ENCODE measurements around the gene STIM1.

DNA sequence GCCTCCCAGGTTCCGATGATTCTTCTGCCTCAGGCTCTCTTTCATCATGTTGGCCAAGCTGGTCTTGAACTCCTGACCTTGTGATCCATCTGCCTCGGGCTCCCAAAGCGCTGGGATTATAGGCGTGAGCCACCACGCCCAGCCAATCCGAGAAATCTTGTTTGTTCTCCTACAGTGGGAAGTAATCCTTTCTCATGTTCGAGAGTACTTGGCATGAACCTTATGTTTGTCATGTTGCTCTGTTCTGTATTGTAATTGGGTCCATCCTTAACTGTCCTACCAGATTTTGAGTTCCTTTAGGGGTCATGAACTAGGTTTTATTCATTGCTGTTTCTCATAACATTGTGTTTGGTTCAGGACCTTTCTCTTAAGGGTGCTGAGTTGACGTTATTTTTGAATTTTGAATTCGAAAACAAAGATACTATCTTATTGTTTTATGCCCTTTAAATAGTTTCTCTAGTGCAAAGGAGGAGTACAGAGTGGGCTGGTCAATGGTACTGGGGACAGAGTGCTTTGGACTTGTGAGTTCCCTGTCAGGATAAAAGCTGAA, 125.7 kb downstream of the STIM1 start:
- TF ChIP-seq ETV6 (conservative IDR thresholded peaks at IDR 0.05 in 1 of 2, IDR thresholded peaks at IDR 0.05 in 1 of 2; ENCODE audit: borderline replicate concordance in 1 of 2, low read depth in 1 of 2) (no peak), NRF1 (conservative IDR thresholded peaks at IDR 0.05; ENCODE audit: low read depth, low read length) (no peak), E2F4 (IDR thresholded peaks at IDR 0.05; ENCODE audit: low read depth, low read length) (no peak), CREM (IDR thresholded peaks at IDR 0.05; ENCODE audit: low read depth) (no peak), POLR2A (IDR thresholded peaks at IDR 0.05; ENCODE audit: low read depth, low read length) (no peak), ZNF207 (IDR thresholded peaks at IDR 0.05; ENCODE audit: borderline replicate concordance) (no peak), SUZ12 (IDR thresholded peaks at IDR 0.05; ENCODE audit: unreplicated experiment) (no peak)
- TF ChIP-seq, protein P1, sequence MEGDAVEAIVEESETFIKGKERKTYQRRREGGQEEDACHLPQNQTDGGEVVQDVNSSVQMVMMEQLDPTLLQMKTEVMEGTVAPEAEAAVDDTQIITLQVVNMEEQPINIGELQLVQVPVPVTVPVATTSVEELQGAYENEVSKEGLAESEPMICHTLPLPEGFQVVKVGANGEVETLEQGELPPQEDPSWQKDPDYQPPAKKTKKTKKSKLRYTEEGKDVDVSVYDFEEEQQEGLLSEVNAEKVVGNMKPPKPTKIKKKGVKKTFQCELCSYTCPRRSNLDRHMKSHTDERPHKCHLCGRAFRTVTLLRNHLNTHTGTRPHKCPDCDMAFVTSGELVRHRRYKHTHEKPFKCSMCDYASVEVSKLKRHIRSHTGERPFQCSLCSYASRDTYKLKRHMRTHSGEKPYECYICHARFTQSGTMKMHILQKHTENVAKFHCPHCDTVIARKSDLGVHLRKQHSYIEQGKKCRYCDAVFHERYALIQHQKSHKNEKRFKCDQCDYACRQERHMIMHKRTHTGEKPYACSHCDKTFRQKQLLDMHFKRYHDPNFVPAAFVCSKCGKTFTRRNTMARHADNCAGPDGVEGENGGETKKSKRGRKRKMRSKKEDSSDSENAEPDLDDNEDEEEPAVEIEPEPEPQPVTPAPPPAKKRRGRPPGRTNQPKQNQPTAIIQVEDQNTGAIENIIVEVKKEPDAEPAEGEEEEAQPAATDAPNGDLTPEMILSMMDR (IDR thresholded peaks at IDR 0.05 in 2 of 3, conservative IDR thresholded peaks at IDR 0.05 in 1 of 3; ENCODE audit: control insufficient read depth in 2 of 3, extremely low read depth in 1 of 3, insufficient read depth in 1 of 3, low read depth in 3 of 3, low read length in 3 of 3), result no peak
- TF ChIP-seq, protein P2, sequence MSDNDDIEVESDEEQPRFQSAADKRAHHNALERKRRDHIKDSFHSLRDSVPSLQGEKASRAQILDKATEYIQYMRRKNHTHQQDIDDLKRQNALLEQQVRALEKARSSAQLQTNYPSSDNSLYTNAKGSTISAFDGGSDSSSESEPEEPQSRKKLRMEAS (IDR thresholded peaks at IDR 0.05; ENCODE audit: low read depth, low read length), result no peak

Data from GM12878 (cell line).